ENCODE measurements around the gene EEF1AKMT3. TPM values are rescaled to one million over a fixed set of nuclear protein-coding genes. Genes with fewer than 3 reads are reported as not detected.

Gene EEF1AKMT3
- polyA plus RNA-seq, 1 donor (not counting 4 experiments of a cell fraction or from before 2014, with no cell fraction given) = 7.7 TPM

DNA sequence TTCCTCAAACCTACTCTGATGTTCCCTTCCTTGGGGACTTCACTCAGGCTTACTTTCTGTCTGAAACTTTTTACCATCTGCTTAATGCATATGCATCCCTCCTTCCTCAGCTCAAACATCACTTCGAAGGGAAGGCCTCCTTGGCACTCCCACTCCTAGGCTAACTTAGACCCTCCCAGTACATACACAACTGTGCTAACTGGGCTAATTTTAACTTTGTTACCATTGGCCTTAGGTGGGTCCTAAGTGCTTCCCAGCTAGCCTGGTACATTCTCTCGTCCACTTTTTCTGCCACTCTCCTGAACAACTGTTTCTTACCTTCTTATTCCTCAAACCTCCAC, 3.8 kb downstream of the EEF1AKMT3 start:
- dilution Hi-C loops (cut with MboI; ENCODE audit: extremely low pct_ligation_motif_present, low sequenced_read_pairs) = no loop called here

DNA sequence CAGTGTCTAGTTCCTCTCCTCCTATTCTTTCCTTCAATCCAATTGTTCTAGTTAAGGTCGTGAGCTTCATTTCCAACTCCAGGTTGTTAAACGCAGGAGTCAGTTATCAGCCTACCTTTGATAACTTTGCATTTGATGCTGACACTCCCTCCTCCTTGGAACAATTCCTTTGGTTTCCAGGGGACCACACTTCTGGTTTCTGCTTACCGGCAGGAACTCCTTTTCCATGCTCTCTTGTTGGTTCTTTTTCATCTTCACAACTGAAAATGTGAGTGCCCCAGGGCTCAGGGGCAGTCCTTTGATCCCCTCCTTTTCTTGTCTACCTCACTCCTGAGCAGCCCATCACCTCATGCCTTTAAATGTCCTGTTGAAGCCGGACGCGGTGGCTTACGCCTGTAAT, 5.0 kb downstream of the EEF1AKMT3 start:
- H3K4me1 ChIP-seq (ENCODE audit: control insufficient read depth, extremely low read depth, insufficient read depth, low read length) = no peaks in the 10 kb centered on the region
- no peaks in the 10 kb centered on the region for H3K9me1 ChIP-seq (ENCODE audit: control insufficient read depth, extremely low read depth, insufficient read depth, low read length)
- no peak overlapping the region for H3K27ac ChIP-seq (ENCODE audit: control insufficient read depth, insufficient read depth, low read length)
- peaks cover 5 to 11% of the 10 kb centered on the region in 2 experiments for H3K36me3 ChIP-seq (ENCODE audit: control insufficient read depth in 2 of 2, extremely low read depth in 1 of 2, insufficient read depth in 2 of 2, low read length in 2 of 2)
- H3K9me3 ChIP-seq (ENCODE audit: control insufficient read depth, low read depth, low read length) = no peaks in the 10 kb centered on the region
- H3K79me2 ChIP-seq (ENCODE audit: control insufficient read depth, insufficient read depth, low read length) = peaks cover 3% of the 10 kb centered on the region
- H3K4me2 ChIP-seq (ENCODE audit: control insufficient read depth, extremely low read depth, insufficient read depth, low read depth, low read length) = no peak overlapping the region
- FAIRE-seq (no peak), DNase-seq (ENCODE audit: low read depth, low spot score) (no peak)
- H3K4me3 ChIP-seq (ENCODE audit: control insufficient read depth in 2 of 3, extremely low read depth in 1 of 3, insufficient read depth in 2 of 3, low read depth in 1 of 3, low read length in 3 of 3) = no peak overlapping the region
- TF ChIP-seq EZH2 (IDR thresholded peaks at IDR 0.05; ENCODE audit: low read length) = no peak
- TF ChIP-seq, protein P1, sequence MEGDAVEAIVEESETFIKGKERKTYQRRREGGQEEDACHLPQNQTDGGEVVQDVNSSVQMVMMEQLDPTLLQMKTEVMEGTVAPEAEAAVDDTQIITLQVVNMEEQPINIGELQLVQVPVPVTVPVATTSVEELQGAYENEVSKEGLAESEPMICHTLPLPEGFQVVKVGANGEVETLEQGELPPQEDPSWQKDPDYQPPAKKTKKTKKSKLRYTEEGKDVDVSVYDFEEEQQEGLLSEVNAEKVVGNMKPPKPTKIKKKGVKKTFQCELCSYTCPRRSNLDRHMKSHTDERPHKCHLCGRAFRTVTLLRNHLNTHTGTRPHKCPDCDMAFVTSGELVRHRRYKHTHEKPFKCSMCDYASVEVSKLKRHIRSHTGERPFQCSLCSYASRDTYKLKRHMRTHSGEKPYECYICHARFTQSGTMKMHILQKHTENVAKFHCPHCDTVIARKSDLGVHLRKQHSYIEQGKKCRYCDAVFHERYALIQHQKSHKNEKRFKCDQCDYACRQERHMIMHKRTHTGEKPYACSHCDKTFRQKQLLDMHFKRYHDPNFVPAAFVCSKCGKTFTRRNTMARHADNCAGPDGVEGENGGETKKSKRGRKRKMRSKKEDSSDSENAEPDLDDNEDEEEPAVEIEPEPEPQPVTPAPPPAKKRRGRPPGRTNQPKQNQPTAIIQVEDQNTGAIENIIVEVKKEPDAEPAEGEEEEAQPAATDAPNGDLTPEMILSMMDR (optimal IDR thresholded peaks at IDR 0.05 in 1 of 3, IDR thresholded peaks at IDR 0.05 in 1 of 3, conservative IDR thresholded peaks at IDR 0.05 in 1 of 3; ENCODE audit: extremely low read depth in 1 of 3, insufficient read depth in 2 of 3, low read length in 3 of 3) = no peak
- dilution Hi-C loops (cut with MboI; ENCODE audit: extremely low pct_ligation_motif_present, low sequenced_read_pairs) = no loop called here
- no peaks in the 10 kb centered on the region for H4K20me1 ChIP-seq (ENCODE audit: control insufficient read depth, extremely low read depth, insufficient read depth, low read length)
- H2AFZ ChIP-seq (ENCODE audit: control insufficient read depth, low read length) = no peak overlapping the region
- no peaks in the 10 kb centered on the region for H3K27me3 ChIP-seq (ENCODE audit: control insufficient read depth, extremely low read depth, insufficient read depth, low read length)
- no peak overlapping the region for H3K9ac ChIP-seq (ENCODE audit: control insufficient read depth, extremely low read depth, insufficient read depth, low read length)

More for the DNA sequence above, 3.8 kb downstream of the EEF1AKMT3 start:
- FAIRE-seq (no peak), DNase-seq (ENCODE audit: low read depth, low spot score) (no peak)
- Histone ChIP-seq H3K4me3 (ENCODE audit: control insufficient read depth in 2 of 3, extremely low read depth in 1 of 3, insufficient read depth in 2 of 3, low read depth in 1 of 3, low read length in 3 of 3) (no peak overlapping the region), H3K79me2 (ENCODE audit: control insufficient read depth, insufficient read depth, low read length) (peaks cover 6% of the 10 kb centered on the region), H3K27me3 (ENCODE audit: control insufficient read depth, extremely low read depth, insufficient read depth, low read length) (no peaks in the 10 kb centered on the region), H3K36me3 (ENCODE audit: control insufficient read depth in 2 of 2, extremely low read depth in 1 of 2, insufficient read depth in 2 of 2, low read length in 2 of 2) (peaks cover 5 to 11% of the 10 kb centered on the region in 2 experiments), H3K9me3 (ENCODE audit: control insufficient read depth, low read depth, low read length) (no peaks in the 10 kb centered on the region), H3K27ac (ENCODE audit: control insufficient read depth, insufficient read depth, low read length) (no peak overlapping the region), H3K4me1 (ENCODE audit: control insufficient read depth, extremely low read depth, insufficient read depth, low read length) (peaks cover 4% of the 10 kb centered on the region), H4K20me1 (ENCODE audit: control insufficient read depth, extremely low read depth, insufficient read depth, low read length) (no peaks in the 10 kb centered on the region), H2AFZ (ENCODE audit: control insufficient read depth, low read length) (no peak overlapping the region), H3K4me2 (ENCODE audit: control insufficient read depth, extremely low read depth, insufficient read depth, low read depth, low read length) (no peak overlapping the region), H3K9ac (ENCODE audit: control insufficient read depth, extremely low read depth, insufficient read depth, low read length) (no peak overlapping the region), H3K9me1 (ENCODE audit: control insufficient read depth, extremely low read depth, insufficient read depth, low read length) (no peaks in the 10 kb centered on the region)
- TF ChIP-seq EZH2 (IDR thresholded peaks at IDR 0.05; ENCODE audit: low read length) = no peak
- TF ChIP-seq, protein P1 (optimal IDR thresholded peaks at IDR 0.05 in 1 of 3, IDR thresholded peaks at IDR 0.05 in 1 of 3, conservative IDR thresholded peaks at IDR 0.05 in 1 of 3; ENCODE audit: extremely low read depth in 1 of 3, insufficient read depth in 2 of 3, low read length in 3 of 3) = no peak
